Lower leg skin (tissue), 3 donors: ENCODE data around the gene AHCYL1.

Source experiments
- CTCF ChIP-seq, 3 donors: fragments of 450-650 bp; IDR thresholded peaks; one replicate each; pipeline ENCODE4 v1.5.1; 2016; ENCODE audit warnings: antibody characterized with exemption in 3 of 3, mild to moderate bottlenecking in 3 of 3, moderate library complexity in 2 of 3
- POLR2A ChIP-seq, 2 donors: fragments of 450-650 bp; IDR thresholded peaks; one replicate each; pipeline ENCODE4 v1.6.1; 2016 to 2017; ENCODE audit warnings: antibody characterized with exemption in 2 of 2, mild to moderate bottlenecking in 1 of 2, moderate library complexity in 1 of 2

- TF ChIP-seq CTCF (IDR thresholded peaks at IDR 0.05) (no peak), POLR2A (IDR thresholded peaks at IDR 0.05) (no peak)
These were observed 7.8 kb upstream of the AHCYL1 start for GRCh38 chr1:109976762-109977161.
